PFSK-1 (cell line): ENCODE measurements around the gene NMRAL1.

Experiments
- FOXP2 ChIP-seq: optimal IDR thresholded peaks from 2 replicates; pipeline ENCODE3; 2011; ENCODE audit warnings: borderline replicate concordance, control low read depth, inconsistent platforms; ENCODE audit not compliant: insufficient read depth; ENCODE audit errors: extremely low read length, extremely low read depth
- POLR2AphosphoS5 ChIP-seq: IDR thresholded peaks from 2 replicates; pipeline ENCODE4 v1.6.1; 2012; ENCODE audit warnings: low read depth, mild to moderate bottlenecking, control low read depth, low read length, moderate library complexity
- SIN3A ChIP-seq: IDR thresholded peaks from 2 replicates; pipeline ENCODE4 v1.6.1; 2012; ENCODE audit warnings: mild to moderate bottlenecking, low read length, moderate library complexity, borderline replicate concordance; ENCODE audit not compliant: insufficient read depth
- TAF1 ChIP-seq: IDR thresholded peaks from 2 replicates; pipeline ENCODE4 v1.6.1; 2012; ENCODE audit warnings: low read length, control low read depth, borderline replicate concordance; ENCODE audit not compliant: insufficient read depth
- TF ChIP-seq, protein P1 (sequence below), 2 experiments: IDR thresholded peaks; 2 replicates each; pipeline versions ENCODE4 v1.6.1 to v1.8.0; 2011 to 2012; ENCODE audit warnings: low read depth in 2 of 2, low read length in 2 of 2, control low read depth in 1 of 2, inconsistent platforms in 1 of 2, mild to moderate bottlenecking in 1 of 2, moderate library complexity in 1 of 2; ENCODE audit not compliant: insufficient read depth in 1 of 2

NMRAL1 gene

DNA sequence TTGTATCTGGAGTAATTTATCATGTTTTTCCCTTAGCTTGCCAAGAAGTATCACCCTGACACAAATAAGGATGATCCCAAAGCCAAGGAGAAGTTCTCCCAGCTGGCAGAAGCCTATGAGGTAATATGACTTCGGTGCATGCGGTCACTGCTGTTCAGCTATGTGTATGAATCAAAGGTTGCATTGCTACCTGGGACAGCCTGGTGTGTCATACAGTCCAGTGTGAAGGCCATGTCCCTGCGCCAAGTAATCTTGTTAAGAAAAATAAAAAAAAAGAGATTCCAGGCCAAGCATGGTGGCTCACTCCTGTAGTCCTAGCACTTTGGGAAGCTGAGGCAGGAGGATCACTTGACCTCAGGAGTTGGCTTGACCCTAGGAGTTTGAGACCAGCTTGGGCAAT, 37.1 kb downstream of the NMRAL1 start:
- TF ChIP-seq POLR2AphosphoS5 = no peak
- no peak for TF ChIP-seq FOXP2
- TF ChIP-seq, protein P1, sequence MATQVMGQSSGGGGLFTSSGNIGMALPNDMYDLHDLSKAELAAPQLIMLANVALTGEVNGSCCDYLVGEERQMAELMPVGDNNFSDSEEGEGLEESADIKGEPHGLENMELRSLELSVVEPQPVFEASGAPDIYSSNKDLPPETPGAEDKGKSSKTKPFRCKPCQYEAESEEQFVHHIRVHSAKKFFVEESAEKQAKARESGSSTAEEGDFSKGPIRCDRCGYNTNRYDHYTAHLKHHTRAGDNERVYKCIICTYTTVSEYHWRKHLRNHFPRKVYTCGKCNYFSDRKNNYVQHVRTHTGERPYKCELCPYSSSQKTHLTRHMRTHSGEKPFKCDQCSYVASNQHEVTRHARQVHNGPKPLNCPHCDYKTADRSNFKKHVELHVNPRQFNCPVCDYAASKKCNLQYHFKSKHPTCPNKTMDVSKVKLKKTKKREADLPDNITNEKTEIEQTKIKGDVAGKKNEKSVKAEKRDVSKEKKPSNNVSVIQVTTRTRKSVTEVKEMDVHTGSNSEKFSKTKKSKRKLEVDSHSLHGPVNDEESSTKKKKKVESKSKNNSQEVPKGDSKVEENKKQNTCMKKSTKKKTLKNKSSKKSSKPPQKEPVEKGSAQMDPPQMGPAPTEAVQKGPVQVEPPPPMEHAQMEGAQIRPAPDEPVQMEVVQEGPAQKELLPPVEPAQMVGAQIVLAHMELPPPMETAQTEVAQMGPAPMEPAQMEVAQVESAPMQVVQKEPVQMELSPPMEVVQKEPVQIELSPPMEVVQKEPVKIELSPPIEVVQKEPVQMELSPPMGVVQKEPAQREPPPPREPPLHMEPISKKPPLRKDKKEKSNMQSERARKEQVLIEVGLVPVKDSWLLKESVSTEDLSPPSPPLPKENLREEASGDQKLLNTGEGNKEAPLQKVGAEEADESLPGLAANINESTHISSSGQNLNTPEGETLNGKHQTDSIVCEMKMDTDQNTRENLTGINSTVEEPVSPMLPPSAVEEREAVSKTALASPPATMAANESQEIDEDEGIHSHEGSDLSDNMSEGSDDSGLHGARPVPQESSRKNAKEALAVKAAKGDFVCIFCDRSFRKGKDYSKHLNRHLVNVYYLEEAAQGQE (IDR thresholded peaks at IDR 0.05; ENCODE audit: insufficient read depth in 1 of 2, low read depth in 2 of 2, low read length in 2 of 2) = no peak
- no peak for TF ChIP-seq TAF1
- no peak for TF ChIP-seq SIN3A

DNA sequence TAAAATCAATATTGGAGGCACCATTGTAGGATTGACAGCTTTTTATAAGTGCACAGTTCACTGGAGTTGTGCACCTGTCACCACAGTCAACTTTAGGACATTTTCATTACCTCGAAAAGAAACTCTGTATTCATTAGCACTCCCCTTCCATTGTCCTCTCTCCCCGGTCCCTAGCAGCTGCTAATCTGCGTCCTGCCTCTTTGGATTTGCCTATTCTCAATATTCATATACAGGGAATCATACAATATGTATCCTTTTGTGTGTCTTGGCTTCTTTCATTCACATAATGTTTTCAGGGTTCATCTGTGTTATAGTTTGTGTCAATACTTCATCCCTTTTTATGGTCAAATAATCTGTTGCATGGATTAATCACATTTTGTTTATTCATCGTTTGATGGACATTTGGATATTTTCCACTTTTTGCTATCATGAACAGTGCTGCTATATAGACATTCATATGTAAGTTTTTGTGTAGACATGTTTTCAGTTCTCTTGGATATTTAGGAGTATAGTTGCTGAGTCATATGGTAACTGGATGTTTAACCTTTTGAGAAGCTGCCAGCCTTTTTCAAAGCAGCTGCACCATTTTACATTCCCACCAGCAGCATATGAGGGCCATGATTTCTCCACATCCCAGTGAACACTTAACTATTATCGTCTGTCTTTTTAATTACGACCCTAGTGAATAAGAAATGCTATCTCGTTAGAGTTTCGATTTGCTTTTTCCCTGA, 38.9 kb downstream of the NMRAL1 start:
- TF ChIP-seq TAF1 (no peak), FOXP2 (no peak), SIN3A (no peak), POLR2AphosphoS5 (no peak)
- TF ChIP-seq, protein P1 (IDR thresholded peaks at IDR 0.05; ENCODE audit: insufficient read depth in 1 of 2, low read depth in 2 of 2, low read length in 2 of 2) = no peak

- TF ChIP-seq POLR2AphosphoS5 (0 out of 2 replicates have a peak, but pooled peaks have one; percentile 21), FOXP2 (no peak)
These were observed 40.3 kb downstream of the NMRAL1 start for GRCh38 chr16:4433914-4434787.

DNA sequence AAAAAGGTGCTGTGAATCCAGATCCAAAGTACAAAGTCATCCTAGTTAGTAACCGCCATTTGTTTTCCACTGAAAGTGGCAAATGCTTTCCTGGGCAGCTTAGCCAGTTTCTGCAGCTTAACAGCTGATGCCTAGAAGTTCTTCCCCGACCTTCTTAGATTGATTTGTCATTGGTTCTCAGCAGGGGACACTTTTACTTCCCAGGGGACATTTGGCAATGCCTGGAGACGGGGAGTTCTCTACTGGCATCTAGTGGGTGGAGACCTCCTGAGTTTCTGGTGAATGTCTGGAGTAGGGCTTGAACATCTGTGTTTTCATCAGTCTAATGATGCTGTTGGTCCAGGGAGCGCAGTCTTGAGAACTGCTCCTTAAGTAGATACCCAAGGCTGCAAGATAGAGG, 41.2 kb downstream of the NMRAL1 start:
- TF ChIP-seq FOXP2 = no peak
- TF ChIP-seq SIN3A = no peak
- no peak for TF ChIP-seq TAF1

- TF ChIP-seq SIN3A = no peak
- TF ChIP-seq POLR2AphosphoS5 = 0 out of 2 replicates have a peak, but pooled peaks have one; percentile 15
These were observed 43.4 kb downstream of the NMRAL1 start for GRCh38 chr16:4431023-4431422.

GRCh38 chr16:4428500-4428899, 45.9 kb downstream of the NMRAL1 start:
- TF ChIP-seq FOXP2 (no peak), POLR2AphosphoS5 (no peak), TAF1 (no peak), SIN3A (no peak)
- TF ChIP-seq, protein P1 (IDR thresholded peaks at IDR 0.05; ENCODE audit: insufficient read depth in 1 of 2, low read depth in 2 of 2, low read length in 2 of 2) = no peak
